AG09309 (cell line): ENCODE results near the gene IL36B.

Experiments used
- DNase-seq: peaks from one replicate; pipeline ENCODE4 v3.0.0-alpha.2; 2010; ENCODE audit warnings: low read depth
- H3K4me3 ChIP-seq: 2 replicates; pipeline ENCODE4 v1.5.1; 2011; ENCODE audit warnings: mild to moderate bottlenecking, low read depth, low read length, moderate library complexity; ENCODE audit not compliant: control insufficient read depth
- TF ChIP-seq, protein P1 (sequence below): IDR thresholded peaks from 2 replicates; pipeline ENCODE4 v1.5.1; 2011; ENCODE audit warnings: mild to moderate bottlenecking, low read depth, low read length, inconsistent platforms; ENCODE audit not compliant: insufficient read depth, control insufficient read depth; ENCODE audit errors: missing control alignments

The IL36B gene

DNA sequence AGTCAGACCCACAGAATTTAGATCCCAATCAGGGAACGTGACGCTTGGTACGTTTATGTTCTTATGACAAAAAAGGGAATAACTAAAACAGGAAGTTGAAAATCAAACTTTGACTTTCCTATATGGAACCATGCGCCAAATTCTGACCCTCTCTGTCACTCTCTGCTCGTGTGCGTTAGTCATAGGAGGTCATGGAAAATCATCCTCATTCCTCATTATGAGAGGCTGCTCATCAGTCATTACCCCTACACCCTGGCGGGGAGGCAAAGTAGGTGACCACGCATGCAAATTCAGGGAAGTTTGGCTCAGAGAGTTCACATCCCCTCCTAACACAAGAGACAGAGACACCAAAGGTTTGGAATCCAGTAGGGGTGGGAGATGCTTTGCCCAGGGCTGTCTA, 30.6 kb upstream of the IL36B start:
- no peak overlapping the region for H3K4me3 ChIP-seq
- TF ChIP-seq, protein P1, sequence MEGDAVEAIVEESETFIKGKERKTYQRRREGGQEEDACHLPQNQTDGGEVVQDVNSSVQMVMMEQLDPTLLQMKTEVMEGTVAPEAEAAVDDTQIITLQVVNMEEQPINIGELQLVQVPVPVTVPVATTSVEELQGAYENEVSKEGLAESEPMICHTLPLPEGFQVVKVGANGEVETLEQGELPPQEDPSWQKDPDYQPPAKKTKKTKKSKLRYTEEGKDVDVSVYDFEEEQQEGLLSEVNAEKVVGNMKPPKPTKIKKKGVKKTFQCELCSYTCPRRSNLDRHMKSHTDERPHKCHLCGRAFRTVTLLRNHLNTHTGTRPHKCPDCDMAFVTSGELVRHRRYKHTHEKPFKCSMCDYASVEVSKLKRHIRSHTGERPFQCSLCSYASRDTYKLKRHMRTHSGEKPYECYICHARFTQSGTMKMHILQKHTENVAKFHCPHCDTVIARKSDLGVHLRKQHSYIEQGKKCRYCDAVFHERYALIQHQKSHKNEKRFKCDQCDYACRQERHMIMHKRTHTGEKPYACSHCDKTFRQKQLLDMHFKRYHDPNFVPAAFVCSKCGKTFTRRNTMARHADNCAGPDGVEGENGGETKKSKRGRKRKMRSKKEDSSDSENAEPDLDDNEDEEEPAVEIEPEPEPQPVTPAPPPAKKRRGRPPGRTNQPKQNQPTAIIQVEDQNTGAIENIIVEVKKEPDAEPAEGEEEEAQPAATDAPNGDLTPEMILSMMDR = no peak
- no peak for DNase-seq

- TF ChIP-seq, protein P1 = no peak
- H3K4me3 ChIP-seq = no peak overlapping the region
- no peak for DNase-seq
Measured at GRCh38 chr2:113081488-113082210, 29.0 kb upstream of the IL36B start.

DNA sequence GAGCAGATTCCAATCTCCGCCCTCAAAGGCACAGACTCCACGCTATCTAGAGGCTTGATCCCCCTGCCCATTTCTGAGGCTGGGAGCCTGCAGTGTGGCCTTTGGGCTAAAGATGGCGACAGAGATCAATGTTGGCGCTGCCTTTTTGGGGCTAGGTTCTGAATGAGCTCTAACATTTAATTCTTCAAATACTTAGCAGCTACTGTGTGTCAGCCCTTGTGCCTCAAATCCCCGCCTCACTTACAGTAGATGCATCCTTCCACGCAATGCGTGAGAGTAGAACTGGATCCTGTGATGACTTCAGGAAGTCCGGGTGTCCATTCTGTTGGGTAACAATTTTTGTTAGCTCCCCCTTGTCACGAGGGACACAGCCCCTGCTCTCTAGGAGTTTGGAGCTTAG, 27.5 kb upstream of the IL36B start:
- DNase-seq = no peak
- no peak overlapping the region for H3K4me3 ChIP-seq
- TF ChIP-seq, protein P1 = peak; percentile 77

- TF ChIP-seq, protein P1 = no peak
- DNase-seq = no peak
- no peak overlapping the region for H3K4me3 ChIP-seq
Measured at GRCh38 chr2:113079131-113079530, 26.5 kb upstream of the IL36B start.

DNA sequence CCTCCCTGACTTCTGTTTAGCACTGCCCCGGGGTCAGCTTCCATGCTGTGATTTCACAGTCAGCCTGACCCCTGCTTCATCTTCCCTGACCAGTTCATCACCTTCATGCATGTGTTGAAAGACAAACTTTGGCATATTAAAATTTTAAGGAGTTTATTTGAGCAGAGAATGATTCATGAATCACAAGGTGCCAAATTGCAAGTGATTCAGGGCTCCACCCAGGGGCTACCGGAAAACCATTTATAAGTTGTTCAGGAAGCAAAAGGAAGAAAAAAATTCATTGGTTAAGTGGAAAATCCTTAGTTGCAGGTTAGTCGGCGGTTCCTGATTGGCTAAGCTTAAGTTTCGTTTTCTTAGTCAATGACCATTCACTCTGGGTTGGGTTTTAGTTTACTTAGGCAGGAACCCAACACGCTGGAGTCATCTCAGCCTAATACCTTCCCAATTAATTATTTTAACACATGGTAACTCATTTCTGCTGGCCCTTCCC, 25.7 kb upstream of the IL36B start:
- TF ChIP-seq, protein P1 = no peak
- H3K4me3 ChIP-seq = no peak overlapping the region
- no peak for DNase-seq

DNA sequence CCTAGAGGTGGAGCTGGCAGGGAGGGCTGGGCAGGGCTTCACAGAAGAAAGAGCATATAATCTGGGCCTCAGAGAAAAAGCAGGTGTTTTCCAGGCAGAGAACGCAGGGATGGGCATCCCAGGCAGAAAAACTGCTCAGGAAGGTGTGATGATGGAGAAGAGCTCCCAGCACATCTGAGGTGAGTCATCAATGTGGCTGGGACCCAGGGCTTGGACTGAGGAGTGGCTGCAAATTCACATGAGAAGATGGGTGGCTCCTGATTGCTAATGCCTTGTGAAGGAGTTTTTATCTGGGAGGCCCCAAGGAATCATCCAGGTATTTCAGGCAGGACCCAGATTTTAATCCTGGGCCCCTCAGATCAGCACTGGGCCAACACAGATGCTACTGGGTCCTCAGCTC, 25.3 kb upstream of the IL36B start:
- H3K4me3 ChIP-seq = no peak overlapping the region
- TF ChIP-seq, protein P1 = no peak
- no peak for DNase-seq
